Measurements from ENCODE around the gene EPN1.

DNA sequence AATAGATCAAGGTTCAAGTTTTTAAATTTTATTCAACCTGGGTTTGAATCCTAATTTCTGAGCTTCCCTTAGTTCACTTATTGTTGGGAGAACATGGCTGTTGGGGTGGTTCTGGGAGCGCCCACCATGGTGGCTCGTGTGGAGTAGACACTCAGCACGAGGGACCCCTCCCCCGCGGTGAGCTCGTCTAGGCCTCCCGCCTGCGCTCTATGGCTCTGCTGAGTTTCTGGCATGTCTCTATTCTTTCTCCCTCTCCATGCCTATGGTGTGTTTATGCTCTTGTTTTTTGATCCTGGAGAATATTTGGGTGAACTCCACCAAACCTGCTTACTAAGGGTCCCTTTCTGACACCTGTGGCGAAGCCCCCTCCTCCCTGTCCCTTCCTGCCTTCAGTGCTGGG, 1.6 kb upstream of the EPN1 start:
- TF ChIP-seq, protein P1, sequence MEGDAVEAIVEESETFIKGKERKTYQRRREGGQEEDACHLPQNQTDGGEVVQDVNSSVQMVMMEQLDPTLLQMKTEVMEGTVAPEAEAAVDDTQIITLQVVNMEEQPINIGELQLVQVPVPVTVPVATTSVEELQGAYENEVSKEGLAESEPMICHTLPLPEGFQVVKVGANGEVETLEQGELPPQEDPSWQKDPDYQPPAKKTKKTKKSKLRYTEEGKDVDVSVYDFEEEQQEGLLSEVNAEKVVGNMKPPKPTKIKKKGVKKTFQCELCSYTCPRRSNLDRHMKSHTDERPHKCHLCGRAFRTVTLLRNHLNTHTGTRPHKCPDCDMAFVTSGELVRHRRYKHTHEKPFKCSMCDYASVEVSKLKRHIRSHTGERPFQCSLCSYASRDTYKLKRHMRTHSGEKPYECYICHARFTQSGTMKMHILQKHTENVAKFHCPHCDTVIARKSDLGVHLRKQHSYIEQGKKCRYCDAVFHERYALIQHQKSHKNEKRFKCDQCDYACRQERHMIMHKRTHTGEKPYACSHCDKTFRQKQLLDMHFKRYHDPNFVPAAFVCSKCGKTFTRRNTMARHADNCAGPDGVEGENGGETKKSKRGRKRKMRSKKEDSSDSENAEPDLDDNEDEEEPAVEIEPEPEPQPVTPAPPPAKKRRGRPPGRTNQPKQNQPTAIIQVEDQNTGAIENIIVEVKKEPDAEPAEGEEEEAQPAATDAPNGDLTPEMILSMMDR (IDR thresholded peaks at IDR 0.05; ENCODE audit: insufficient read depth, low read depth, low read length) = no peak
- TF ChIP-seq EZH2 (IDR thresholded peaks at IDR 0.05; ENCODE audit: insufficient read depth, low read length) = no peak

Data from astrocyte (in vitro differentiated cells and primary cell).